HepG2 (cell line): Measurements from ENCODE around the gene ATPAF1. TPM values are rescaled to one million over a fixed set of nuclear protein-coding genes. Genes with fewer than 3 reads are reported as not detected.

ENCODE experiments used
- ARNTL ChIP-seq: sonication (generic); formaldehyde crosslinking; IDR thresholded peaks from 2 replicates; pipeline ENCODE4 v1.4.0; 2020; ENCODE audit warnings: mild to moderate bottlenecking, missing genetic modification reagents
- ATRX ChIP-seq: sonication (generic); formaldehyde crosslinking; IDR thresholded peaks from 2 replicates; pipeline ENCODE4 v1.4.0; 2020; ENCODE audit warnings: missing genetic modification reagents, borderline replicate concordance
- ELF1 ChIP-seq: sonication (generic); formaldehyde crosslinking; IDR thresholded peaks from 2 replicates; pipeline ENCODE4 v1.4.0; 2020; ENCODE audit warnings: missing genetic modification reagents
- HMG20B ChIP-seq: conservative IDR thresholded peaks from 2 replicates; pipeline ENCODE4 v1.6.1; 2016; ENCODE audit warnings: missing genetic modification reagents, missing compliant biosample characterization
- JUN ChIP-seq: sonication (generic); formaldehyde crosslinking; IDR thresholded peaks from 2 replicates; pipeline ENCODE4 v1.4.0; 2020; ENCODE audit warnings: mild to moderate bottlenecking, missing genetic modification reagents
- KLF16 ChIP-seq, 2 experiments: sonication (generic) in 1 of 2; formaldehyde crosslinking in 1 of 2; IDR thresholded peaks; 2 replicates each; pipeline versions ENCODE4 v1.6.1 to v1.8.0; 2016 to 2023; ENCODE audit warnings: missing genetic modification reagents in 2 of 2, missing compliant biosample characterization in 1 of 2
- MBNL3 ChIP-seq: fragments of 250-450 bp; sonication (Bioruptor Pico); conservative IDR thresholded peaks from 2 replicates; pipeline ENCODE4 v1.8.0; 2022; ENCODE audit warnings: mild to moderate bottlenecking, inconsistent platforms
- MEF2D ChIP-seq: sonication (generic); formaldehyde crosslinking; IDR thresholded peaks from 2 replicates; pipeline ENCODE4 v1.5.1; 2020; ENCODE audit warnings: mild to moderate bottlenecking, missing genetic modification reagents
- MEIS2 ChIP-seq: sonication (generic); formaldehyde crosslinking; IDR thresholded peaks from 2 replicates; pipeline ENCODE4 v1.9.0; 2021; ENCODE audit warnings: mild to moderate bottlenecking, missing genetic modification reagents
- SATB2 ChIP-seq: sonication (generic); formaldehyde crosslinking; IDR thresholded peaks from 2 replicates; pipeline ENCODE4 v1.5.0; 2020; ENCODE audit warnings: missing genetic modification reagents
- SP140L ChIP-seq: sonication (generic); formaldehyde crosslinking; IDR thresholded peaks from 2 replicates; pipeline ENCODE4 v1.4.0; 2020; ENCODE audit warnings: missing genetic modification reagents, borderline replicate concordance
- STAT6 ChIP-seq: sonication (generic); formaldehyde crosslinking; IDR thresholded peaks from 2 replicates; pipeline ENCODE4 v1.4.0; 2020; ENCODE audit warnings: missing genetic modification reagents, mild to moderate bottlenecking, borderline replicate concordance
- TMF1 ChIP-seq: sonication (generic); formaldehyde crosslinking; IDR thresholded peaks from 2 replicates; pipeline ENCODE4 v1.8.1; 2022; ENCODE audit warnings: low read depth, missing genetic modification reagents
- U2AF2 ChIP-seq: fragments of 200-400 bp; formaldehyde crosslinking; IDR thresholded peaks from 2 replicates; pipeline ENCODE4 v1.6.1; 2017; ENCODE audit warnings: low read depth, mild to moderate bottlenecking, low read length
- ZFP82 ChIP-seq: sonication (generic); formaldehyde crosslinking; IDR thresholded peaks from 2 replicates; pipeline ENCODE4 v1.5.1; 2020; ENCODE audit warnings: mild to moderate bottlenecking, missing genetic modification reagents, borderline replicate concordance
- ZIK1 ChIP-seq: sonication (generic); formaldehyde crosslinking; IDR thresholded peaks from 2 replicates; pipeline ENCODE4 v1.5.0; 2020; ENCODE audit warnings: mild to moderate bottlenecking, low read depth, missing genetic modification reagents, borderline replicate concordance
- ZNF121 ChIP-seq: sonication (generic); formaldehyde crosslinking; IDR thresholded peaks from 2 replicates; pipeline ENCODE4 v1.5.0; 2020; ENCODE audit warnings: mild to moderate bottlenecking, missing genetic modification reagents
- ZNF160 ChIP-seq: sonication (generic); formaldehyde crosslinking; IDR thresholded peaks from 2 replicates; pipeline ENCODE4 v1.8.0; 2022; ENCODE audit warnings: mild to moderate bottlenecking, inconsistent platforms, missing genetic modification reagents
- ZNF30 ChIP-seq: sonication (generic); formaldehyde crosslinking; IDR thresholded peaks from 2 replicates; pipeline ENCODE4 v1.5.0; 2020; ENCODE audit warnings: mild to moderate bottlenecking, missing genetic modification reagents
- ZNF530 ChIP-seq: sonication (generic); formaldehyde crosslinking; IDR thresholded peaks from 2 replicates; pipeline ENCODE4 v1.5.0; 2020; ENCODE audit warnings: low read depth, mild to moderate bottlenecking, missing genetic modification reagents
- ZNF605 ChIP-seq: sonication (generic); formaldehyde crosslinking; IDR thresholded peaks from 2 replicates; pipeline ENCODE4 v1.8.0; 2022; ENCODE audit warnings: mild to moderate bottlenecking, missing genetic modification reagents
- ZNF670 ChIP-seq: sonication (generic); formaldehyde crosslinking; IDR thresholded peaks from 2 replicates; pipeline ENCODE4 v1.8.0; 2022; ENCODE audit warnings: mild to moderate bottlenecking, missing genetic modification reagents, borderline replicate concordance
- ZNF777 ChIP-seq: sonication (generic); formaldehyde crosslinking; IDR thresholded peaks from 2 replicates; pipeline ENCODE4 v1.4.0; 2020; ENCODE audit warnings: missing genetic modification reagents
- ZSCAN30 ChIP-seq: sonication (generic); formaldehyde crosslinking; IDR thresholded peaks from 2 replicates; pipeline ENCODE4 v1.5.0; 2020; ENCODE audit warnings: mild to moderate bottlenecking, missing genetic modification reagents
- ZSCAN31 ChIP-seq: sonication (generic); formaldehyde crosslinking; IDR thresholded peaks from 2 replicates; pipeline ENCODE4 v1.5.0; 2020; ENCODE audit warnings: low read depth, mild to moderate bottlenecking, missing genetic modification reagents
- polyA plus RNA-seq, 8 experiments: library from polyadenylated mRNA; depleted of rRNA in 3 of 8; stranded (reverse) in 7 of 8; unstranded in 1 of 8; fragments of >200 nt; fragmentation: Illumina TruSeq in 4 of 8; extraction: Trizol in 4 of 8; gene quantifications; 2 replicates each; pipeline versions ENCODE4 v1.2.1 to v1.2.3, GENCODE V29; 2011 to 2016; ENCODE audit warnings: low read depth in 4 of 8, missing spikeins in 1 of 8, mixed read lengths in 1 of 8; ENCODE audit not compliant: insufficient read depth in 1 of 8
- total RNA-seq, 5 experiments: library from RNA; depleted of rRNA; stranded (reverse); fragments of >200 nt; fragmentation: Illumina TruSeq; extraction: Trizol; gene quantifications; 2 replicates each; pipeline ENCODE4 v1.2.3, GENCODE V29; 2016; ENCODE audit warnings: low read depth in 1 of 5
- TF ChIP-seq, protein P1 (sequence below): IDR thresholded peaks from 2 replicates; pipeline ENCODE4 v1.6.1; 2016
- TF ChIP-seq, protein P2 (sequence below): sonication (generic); formaldehyde crosslinking; IDR thresholded peaks from 2 replicates; pipeline ENCODE4 v1.8.0; 2022; ENCODE audit warnings: mild to moderate bottlenecking, missing genetic modification reagents

The ATPAF1 gene
- total and polyA plus RNA-seq, 2 of the 13 experiments (the other 11 are each of a cell fraction or from before 2014, with no cell fraction given): 66.6 to 76.7 TPM

- TF ChIP-seq, protein P1, sequence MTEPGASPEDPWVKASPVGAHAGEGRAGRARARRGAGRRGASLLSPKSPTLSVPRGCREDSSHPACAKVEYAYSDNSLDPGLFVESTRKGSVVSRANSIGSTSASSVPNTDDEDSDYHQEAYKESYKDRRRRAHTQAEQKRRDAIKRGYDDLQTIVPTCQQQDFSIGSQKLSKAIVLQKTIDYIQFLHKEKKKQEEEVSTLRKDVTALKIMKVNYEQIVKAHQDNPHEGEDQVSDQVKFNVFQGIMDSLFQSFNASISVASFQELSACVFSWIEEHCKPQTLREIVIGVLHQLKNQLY (CRISPR knock-in tag): no peak
- TF ChIP-seq ZNF530 (CRISPR knock-in tag) (no peak), JUN (CRISPR knock-in tag) (peak; percentile 64; the same call in 1 of the 2 replicates), SP140L (CRISPR knock-in tag) (no peak), TMF1 (CRISPR knock-in tag) (no peak), ZSCAN30 (no peak), ZNF670 (no peak), ZNF605 (CRISPR knock-in tag) (peak; percentile 85), STAT6 (CRISPR knock-in tag) (no peak), ZFP82 (CRISPR knock-in tag) (no peak), U2AF2 (no peak), ZNF30 (no peak), MEF2D (peak; percentile 76; the same call in 1 of the 2 replicates), KLF16 (CRISPR knock-in tag; IDR thresholded peaks at IDR 0.05) (peak in 1 of 2 experiments; percentile 86; a peak in 2 of 4 replicates), ATRX (CRISPR knock-in tag) (no peak), HMG20B (CRISPR knock-in tag) (no peak), MEIS2 (peak; percentile 52; the same call in 1 of the 2 replicates), ZIK1 (CRISPR knock-in tag) (peak; percentile 60; the same call in 1 of the 2 replicates), ZNF777 (CRISPR knock-in tag) (no peak), ARNTL (no peak), ZNF160 (peak; percentile 70; the same call in 1 of the 2 replicates), ZNF121 (CRISPR knock-in tag) (peak; percentile 86), SATB2 (CRISPR knock-in tag) (no peak; the same call in 1 of the 2 replicates), ZSCAN31 (CRISPR knock-in tag) (no peak), ELF1 (peak; percentile 98), MBNL3 (CRISPR knock-in tag) (no peak)
- TF ChIP-seq, protein P2, sequence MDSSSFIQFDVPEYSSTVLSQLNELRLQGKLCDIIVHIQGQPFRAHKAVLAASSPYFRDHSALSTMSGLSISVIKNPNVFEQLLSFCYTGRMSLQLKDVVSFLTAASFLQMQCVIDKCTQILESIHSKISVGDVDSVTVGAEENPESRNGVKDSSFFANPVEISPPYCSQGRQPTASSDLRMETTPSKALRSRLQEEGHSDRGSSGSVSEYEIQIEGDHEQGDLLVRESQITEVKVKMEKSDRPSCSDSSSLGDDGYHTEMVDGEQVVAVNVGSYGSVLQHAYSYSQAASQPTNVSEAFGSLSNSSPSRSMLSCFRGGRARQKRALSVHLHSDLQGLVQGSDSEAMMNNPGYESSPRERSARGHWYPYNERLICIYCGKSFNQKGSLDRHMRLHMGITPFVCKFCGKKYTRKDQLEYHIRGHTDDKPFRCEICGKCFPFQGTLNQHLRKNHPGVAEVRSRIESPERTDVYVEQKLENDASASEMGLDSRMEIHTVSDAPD (CRISPR knock-in tag): no peak
Observed at GRCh38 chr1:46603858-46604549, 64.2 kb downstream of the ATPAF1 start, which contains the start of gene MKNK1 (continued).
